Prostate gland (tissue), 2 donors: Measurements from ENCODE around the gene DNTT.
A peak's percentile ranks its signal among the peaks of the same experiment; 100 is the strongest.

Source experiments
- CTCF ChIP-seq, 4 experiments: fragments of 200-600 bp in 2 of 4; fragments of 450-650 bp in 2 of 4; sonication (generic) in 2 of 4; IDR thresholded peaks; 1 replicate in 3 of 4; 2 replicates in 1 of 4; pipeline ENCODE4 v1.5.1; 2016 to 2019; ENCODE audit warnings: antibody characterized with exemption in 4 of 4, mild to moderate bottlenecking in 2 of 4, moderate library complexity in 2 of 4
- POLR2A ChIP-seq: fragments of 450-650 bp; IDR thresholded peaks from one replicate; pipeline ENCODE4 v1.6.1; 2016; ENCODE audit warnings: antibody characterized with exemption, mild to moderate bottlenecking

GRCh38 chr10:96334616-96335526, 30.6 kb downstream of the DNTT start:
- no peak for TF ChIP-seq POLR2A
- TF ChIP-seq CTCF (IDR thresholded peaks at IDR 0.05), result peak in 2 of 4 experiments; percentile 33 to 36
